Keratinocyte (primary cell): ENCODE data around the gene C19orf25. TPM values are rescaled to one million over a fixed set of nuclear protein-coding genes. Genes with fewer than 3 reads are reported as not detected.
"Not testable (repeated sequence)": the region's sequence is repeated elsewhere in the genome, so short reads cannot be mapped to it uniquely, and the experiment has no call there.

ENCODE experiments used
- DNase-seq: peaks from one replicate; pipeline ENCODE4 v3.0.0-alpha.2; 2011; ENCODE audit warnings: low read depth, missing footprints, low spot score
- FAIRE-seq: peaks from 2 replicates; lab custom pipeline; 2011; peaks lifted over from hg19 to GRCh38; lab: Jason Lieb, UNC
- H2AFZ ChIP-seq: 2 replicates; pipeline ENCODE4 v1.6.0; 2012; ENCODE audit warnings: low read length, control low read depth, inconsistent platforms; ENCODE audit not compliant: control insufficient read depth
- H3K27ac ChIP-seq: 2 replicates; pipeline ENCODE4 v1.5.1; 2011; ENCODE audit warnings: low read length; ENCODE audit not compliant: control insufficient read depth, insufficient read depth
- H3K27me3 ChIP-seq: 3 replicates; pipeline ENCODE4 v1.6.0; 2011; ENCODE audit warnings: low read length; ENCODE audit not compliant: control insufficient read depth, insufficient read depth; ENCODE audit errors: extremely low read depth
- H3K36me3 ChIP-seq, 2 experiments: 2 replicates in 1 of 2; 3 replicates in 1 of 2; pipeline ENCODE4 v1.5.1; 2011; ENCODE audit warnings: low read length in 2 of 2, mild to moderate bottlenecking in 1 of 2; ENCODE audit not compliant: control insufficient read depth in 2 of 2, insufficient read depth in 2 of 2; ENCODE audit errors: extremely low read depth in 1 of 2
- H3K4me1 ChIP-seq: 3 replicates; pipeline ENCODE4 v1.5.1; 2011; ENCODE audit warnings: low read length; ENCODE audit not compliant: control insufficient read depth, insufficient read depth; ENCODE audit errors: extremely low read depth
- H3K4me2 ChIP-seq: 3 replicates; pipeline ENCODE4 v1.6.0; 2011; ENCODE audit warnings: low read depth, low read length; ENCODE audit not compliant: control insufficient read depth, insufficient read depth; ENCODE audit errors: extremely low read depth
- H3K4me3 ChIP-seq, 3 experiments: fragments of 200-600 bp in 1 of 3; sonication (generic) in 1 of 3; 2 replicates in 2 of 3; 3 replicates in 1 of 3; pipeline ENCODE4 v1.5.1; 2011 to 2016; ENCODE audit warnings: low read length in 3 of 3, mild to moderate bottlenecking in 3 of 3, control low read depth in 2 of 3, inconsistent platforms in 1 of 3, low read depth in 1 of 3, mixed read lengths in 1 of 3, mixed run types in 1 of 3, moderate library complexity in 1 of 3; ENCODE audit not compliant: control insufficient read depth in 2 of 3, insufficient read depth in 2 of 3; ENCODE audit errors: extremely low read depth in 1 of 3
- H3K79me2 ChIP-seq: 2 replicates; pipeline ENCODE4 v1.6.0; 2012; ENCODE audit warnings: low read length; ENCODE audit not compliant: control insufficient read depth, insufficient read depth
- H3K9ac ChIP-seq: 3 replicates; pipeline ENCODE4 v1.6.0; 2011; ENCODE audit warnings: low read length; ENCODE audit not compliant: control insufficient read depth, insufficient read depth; ENCODE audit errors: extremely low read depth
- H3K9me1 ChIP-seq: 3 replicates; pipeline ENCODE4 v1.6.0; 2011; ENCODE audit warnings: low read length; ENCODE audit not compliant: control insufficient read depth, insufficient read depth; ENCODE audit errors: extremely low read depth
- H3K9me3 ChIP-seq: 2 replicates; pipeline ENCODE4 v1.5.1; 2012; ENCODE audit warnings: low read depth, low read length; ENCODE audit not compliant: control insufficient read depth
- H4K20me1 ChIP-seq: 3 replicates; pipeline ENCODE4 v1.6.0; 2011; ENCODE audit warnings: low read length; ENCODE audit not compliant: control insufficient read depth, insufficient read depth; ENCODE audit errors: extremely low read depth
- EZH2 ChIP-seq: IDR thresholded peaks from one replicate; pipeline ENCODE4 v1.6.1; 2012; ENCODE audit warnings: inconsistent platforms, mild to moderate bottlenecking, low read length, moderate library complexity
- dilution Hi-C: fragments of 300-500 bp; cut with MboI; formaldehyde crosslinking; loops from one replicate; pipeline ENCODE4 v1.7.0; 2020; ENCODE audit warnings: low sequenced_read_pairs; ENCODE audit not compliant: extremely low pct_ligation_motif_present
- polyA plus RNA-seq, 5 experiments: library from polyadenylated mRNA; depleted of rRNA in 3 of 5; stranded (reverse) in 3 of 5; stranded (forward) in 1 of 5; unstranded in 1 of 5; fragments of >200 nt; gene quantifications; 1 replicate in 1 of 5; 2 replicates in 3 of 5; 3 replicates in 1 of 5; pipeline versions ENCODE4 v1.2.1 to v1.2.3, GENCODE V29; 2011 to 2012; ENCODE audit warnings: missing spikeins in 2 of 5, low read depth in 1 of 5, low replicate concordance in 1 of 5
- TF ChIP-seq, protein P1 (sequence below), 3 experiments: IDR thresholded peaks in 1 of 3; conservative IDR thresholded peaks in 1 of 3; optimal IDR thresholded peaks in 1 of 3; 2 replicates in 2 of 3; 3 replicates in 1 of 3; pipeline versions ENCODE3 to v1.5.1; 2011; ENCODE audit warnings: low read length in 3 of 3, mild to moderate bottlenecking in 3 of 3, moderate library complexity in 2 of 3, control low read depth in 1 of 3, inconsistent platforms in 1 of 3; ENCODE audit not compliant: insufficient read depth in 2 of 3; ENCODE audit errors: extremely low read depth in 1 of 3

The C19orf25 gene
- polyA plus RNA-seq, 1 donor (not counting 4 experiments of a cell fraction or from before 2014, with no cell fraction given): 11.2 TPM

DNA sequence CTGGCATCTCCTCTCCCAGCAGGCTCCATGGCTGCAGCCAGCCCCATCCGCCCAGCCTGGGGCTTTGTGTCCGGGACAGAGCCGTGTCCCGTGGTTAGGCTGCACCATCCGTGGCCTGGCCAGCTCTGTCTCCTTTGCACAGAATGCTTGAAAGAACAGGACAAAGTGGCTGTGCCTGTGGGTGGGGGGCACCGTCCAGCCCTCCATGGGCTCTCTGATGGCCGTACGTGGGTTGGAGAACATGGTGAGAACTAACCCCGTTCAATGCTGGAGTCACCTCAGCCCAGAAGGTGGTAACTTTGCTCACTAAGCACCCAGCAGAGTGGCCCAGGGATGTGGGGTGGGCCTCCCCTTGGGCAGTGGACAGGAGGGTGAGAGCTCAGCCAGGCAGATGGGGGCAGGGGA, 38.0 kb downstream of the C19orf25 start:
- FAIRE-seq: no peak
- Histone ChIP-seq H3K9ac (no peak overlapping the region), H3K4me2 (peak overlapping the region; percentile 10)

DNA sequence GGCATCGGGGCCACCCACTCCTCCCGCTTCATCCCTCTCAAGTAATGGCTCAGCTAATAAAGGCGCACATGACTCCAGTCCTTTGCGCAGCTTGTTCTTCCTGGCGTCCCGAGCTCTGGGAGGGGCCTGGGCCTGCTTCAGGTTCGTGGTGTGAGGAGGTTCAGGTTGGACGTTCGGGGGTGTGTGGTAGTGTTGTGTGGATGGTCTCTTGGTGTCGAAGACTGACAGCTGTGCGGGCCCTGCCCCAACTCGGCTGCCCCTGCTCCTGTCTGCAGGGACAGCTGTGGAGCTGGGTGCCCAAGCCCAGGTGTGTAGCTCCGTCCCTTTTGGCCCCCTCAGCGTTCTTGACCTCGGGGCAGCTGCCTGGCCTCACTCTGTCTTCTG, 38.6 kb downstream of the C19orf25 start:
- H3K4me3 ChIP-seq: no peak overlapping the region
- no peak overlapping the region for H3K27ac ChIP-seq
- no peak for FAIRE-seq
- TF ChIP-seq EZH2: no peak
- TF ChIP-seq, protein P1, sequence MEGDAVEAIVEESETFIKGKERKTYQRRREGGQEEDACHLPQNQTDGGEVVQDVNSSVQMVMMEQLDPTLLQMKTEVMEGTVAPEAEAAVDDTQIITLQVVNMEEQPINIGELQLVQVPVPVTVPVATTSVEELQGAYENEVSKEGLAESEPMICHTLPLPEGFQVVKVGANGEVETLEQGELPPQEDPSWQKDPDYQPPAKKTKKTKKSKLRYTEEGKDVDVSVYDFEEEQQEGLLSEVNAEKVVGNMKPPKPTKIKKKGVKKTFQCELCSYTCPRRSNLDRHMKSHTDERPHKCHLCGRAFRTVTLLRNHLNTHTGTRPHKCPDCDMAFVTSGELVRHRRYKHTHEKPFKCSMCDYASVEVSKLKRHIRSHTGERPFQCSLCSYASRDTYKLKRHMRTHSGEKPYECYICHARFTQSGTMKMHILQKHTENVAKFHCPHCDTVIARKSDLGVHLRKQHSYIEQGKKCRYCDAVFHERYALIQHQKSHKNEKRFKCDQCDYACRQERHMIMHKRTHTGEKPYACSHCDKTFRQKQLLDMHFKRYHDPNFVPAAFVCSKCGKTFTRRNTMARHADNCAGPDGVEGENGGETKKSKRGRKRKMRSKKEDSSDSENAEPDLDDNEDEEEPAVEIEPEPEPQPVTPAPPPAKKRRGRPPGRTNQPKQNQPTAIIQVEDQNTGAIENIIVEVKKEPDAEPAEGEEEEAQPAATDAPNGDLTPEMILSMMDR (optimal IDR thresholded peaks at IDR 0.05 in 1 of 3, IDR thresholded peaks at IDR 0.05 in 1 of 3, conservative IDR thresholded peaks at IDR 0.05 in 1 of 3; ENCODE audit: extremely low read depth in 1 of 3, insufficient read depth in 2 of 3, low read length in 3 of 3): no peak
- H4K20me1 ChIP-seq: peaks cover 25% of the 10 kb centered on the region
- H2AFZ ChIP-seq: no peak overlapping the region
- no peak for DNase-seq
- H3K79me2 ChIP-seq: peaks cover 38% of the 10 kb centered on the region
- peaks cover 3% of the 10 kb centered on the region for H3K9me1 ChIP-seq
- peaks cover 29 to 34% of the 10 kb centered on the region in 2 experiments for H3K36me3 ChIP-seq
- no peak overlapping the region for H3K9ac ChIP-seq
- no peaks in the 10 kb centered on the region for H3K9me3 ChIP-seq
- H3K4me2 ChIP-seq: no peak overlapping the region
- H3K27me3 ChIP-seq: peaks cover 2% of the 10 kb centered on the region
- dilution Hi-C loops: no loop called here
- peaks cover 18% of the 10 kb centered on the region for H3K4me1 ChIP-seq

More for the DNA sequence above, 38.0 kb downstream of the C19orf25 start:
- dilution Hi-C loops: no loop called here
- H3K27ac ChIP-seq: no peak overlapping the region
- peaks cover 26 to 31% of the 10 kb centered on the region in 2 experiments for H3K36me3 ChIP-seq
- peaks cover 3% of the 10 kb centered on the region for H3K9me1 ChIP-seq
- no peak for TF ChIP-seq EZH2
- TF ChIP-seq, protein P1 (optimal IDR thresholded peaks at IDR 0.05 in 1 of 3, IDR thresholded peaks at IDR 0.05 in 1 of 3, conservative IDR thresholded peaks at IDR 0.05 in 1 of 3; ENCODE audit: extremely low read depth in 1 of 3, insufficient read depth in 2 of 3, low read length in 3 of 3): no peak
- peaks cover 25% of the 10 kb centered on the region for H4K20me1 ChIP-seq
- peaks cover 38% of the 10 kb centered on the region for H3K79me2 ChIP-seq
- H3K4me3 ChIP-seq: no peak overlapping the region
- peaks cover 5% of the 10 kb centered on the region for H3K27me3 ChIP-seq
- DNase-seq: no peak
- H2AFZ ChIP-seq: no peak overlapping the region
- peaks cover 18% of the 10 kb centered on the region for H3K4me1 ChIP-seq
- no peaks in the 10 kb centered on the region for H3K9me3 ChIP-seq

DNA sequence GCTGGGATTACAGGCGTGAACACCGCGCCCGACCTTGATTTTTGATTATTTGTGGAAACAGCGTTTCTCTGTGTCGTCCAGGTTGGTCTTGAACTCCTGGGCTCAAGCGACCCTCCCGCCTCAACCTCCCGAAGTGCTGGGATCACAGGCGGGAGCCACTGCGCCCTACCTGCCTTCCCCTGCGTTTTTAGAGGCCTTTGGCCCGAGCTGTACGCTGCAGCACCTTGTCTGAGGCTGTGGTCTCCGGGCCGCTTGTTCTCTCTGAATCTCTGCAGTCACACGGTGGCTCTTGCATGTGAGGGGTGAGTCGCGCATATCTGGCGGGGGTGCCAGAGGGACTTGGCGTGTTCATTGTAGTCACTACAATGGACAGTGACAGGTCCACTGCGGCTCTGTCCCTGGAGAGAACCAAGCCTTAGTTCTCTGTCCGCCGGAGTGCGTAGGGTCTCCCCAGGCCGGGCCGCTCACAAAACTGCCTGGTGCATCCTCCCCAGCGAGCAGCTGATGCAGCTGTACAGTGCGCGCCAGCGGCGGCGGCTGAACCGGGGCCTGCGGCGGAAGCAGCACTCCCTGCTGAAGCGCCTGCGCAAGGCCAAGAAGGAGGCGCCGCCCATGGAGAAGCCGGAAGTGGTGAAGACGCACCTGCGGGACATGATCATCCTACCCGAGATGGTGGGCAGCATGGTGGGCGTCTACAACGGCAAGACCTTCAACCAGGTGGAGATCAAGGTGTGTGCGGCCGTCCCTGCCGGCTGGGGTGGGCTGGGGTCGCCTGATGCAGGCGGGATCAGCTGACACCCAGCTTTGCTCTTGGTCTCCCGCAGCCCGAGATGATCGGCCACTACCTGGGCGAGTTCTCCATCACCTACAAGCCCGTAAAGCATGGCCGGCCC, 39.2 kb downstream of the C19orf25 start:
- peak overlapping the region; percentile 94 for H3K9ac ChIP-seq
- H3K4me1 ChIP-seq: peaks cover 18% of the 10 kb centered on the region
- FAIRE-seq, H3K9me3 ChIP-seq, H3K9me1 ChIP-seq, DNase-seq, dilution Hi-C loops, H3K27me3 ChIP-seq, H2AFZ ChIP-seq: not testable (repeated sequence)
- H4K20me1 ChIP-seq: peaks cover 25% of the 10 kb centered on the region
- peak overlapping the region; percentile 73 to 96 (median 88) for H3K4me3 ChIP-seq
- peak overlapping the region; percentile 88 for H3K27ac ChIP-seq
- peak overlapping the region; percentile 87 for H3K4me2 ChIP-seq
- H3K36me3 ChIP-seq: peaks cover 32 to 34% of the 10 kb centered on the region in 2 experiments
- H3K79me2 ChIP-seq: peaks cover 38% of the 10 kb centered on the region
